Right cardiac atrium (tissue), 5 donors: Measurements from ENCODE around the gene INSYN2B. TPM values are rescaled to one million over a fixed set of nuclear protein-coding genes. Genes with fewer than 3 reads are reported as not detected.

Source experiments
- ATAC-seq, 2 donors: fragments of 200-7000 bp; cut with Tn5 transposase; one replicate each; pipeline versions ENCODE4 v1.8.0 to v1.9.1; 2020; ENCODE audit warnings: moderate library complexity in 2 of 2, mild to moderate bottlenecking in 1 of 2
- DNase-seq, 3 donors: peaks; one replicate each; pipeline ENCODE4 v3.0.0-alpha.2; 2020
- H3K27ac ChIP-seq: one replicate; pipeline ENCODE4 v1.5.1; 2013; ENCODE audit warnings: mild to moderate bottlenecking, low read length, control low read depth, moderate library complexity
- H3K27me3 ChIP-seq: one replicate; pipeline ENCODE4 v1.6.1; 2013; ENCODE audit not compliant: control insufficient read depth, insufficient read depth
- H3K4me1 ChIP-seq: one replicate; pipeline ENCODE4 v1.6.1; 2013; ENCODE audit warnings: low read length; ENCODE audit not compliant: control insufficient read depth, insufficient read depth
- H3K4me3 ChIP-seq: one replicate; pipeline ENCODE4 v1.5.1; 2013; ENCODE audit warnings: low read length, control low read depth
- H3K9me3 ChIP-seq: one replicate; pipeline ENCODE4 v1.6.1; 2013; ENCODE audit warnings: low read length; ENCODE audit not compliant: control insufficient read depth
- WGBS: extraction: QIAGEN DNeasy Blood & Tissue Kit; methylation state at CpG from one replicate; pipeline ENCODE4 v1.1.7; 2013; 5-methylcytosine and 5-hydroxymethylcytosine counted together
- intact Hi-C, 4 donors: fragments of 100-400 bp; cut with DNase I; formaldehyde crosslinking; loops; one replicate each; pipeline versions ENCODE4 v1.11.0 to v1.14.0; 2022 to 2023
- polyA plus RNA-seq: library from polyadenylated mRNA; stranded (reverse); fragments of 200-250 nt; gene quantifications from one replicate; pipeline ENCODE4 v1.2.3, GENCODE V29; 2013
- total RNA-seq, 4 donors: library from RNA; stranded (reverse); fragmentation: NEBNext Ultra II Directional; extraction: Animal tissue kit (Norgen Biotek cat#: 25700); gene quantifications; one replicate each; pipeline ENCODE4 v1.2.1, GENCODE V29; 2021
- donor health status: healthy with polysubstance abuse.
- donor health status: DM: no; HTN: yes; CAD: no.
- donor health status: DM: no; HTN: no; CAD: no.
- donor health status: DM: no; HTN: yes; CAD: no; lungs with severe emphysema.
- donor health status: DM: yes; HTN: yes; CAD: no.

The INSYN2B gene
- total and polyA plus RNA-seq, 5 donors: 0.14 to 1.4 (median 0.25) TPM

DNA sequence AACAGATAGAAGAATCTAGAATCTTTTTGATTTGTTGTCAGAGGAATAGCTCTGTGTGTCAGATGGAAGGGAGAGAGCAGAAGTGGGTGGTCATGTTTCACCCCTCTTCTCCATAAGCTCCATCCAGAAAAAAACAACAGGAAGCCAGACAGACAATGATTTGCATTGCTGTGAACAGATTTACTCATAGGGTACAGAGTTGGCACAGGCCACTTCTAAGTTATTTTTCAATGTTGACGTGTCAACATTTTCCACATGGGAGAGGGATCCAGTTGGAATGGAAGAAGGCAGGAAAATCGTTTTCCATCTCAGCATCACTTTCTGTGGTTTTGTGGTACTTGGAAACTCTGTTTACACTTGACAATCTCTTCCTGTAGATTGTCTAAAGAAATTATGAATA, 86.7 kb downstream of the INSYN2B start:
- no peak for ATAC-seq
- 42% methylated on average over 2 of the region's 2 CpGs for WGBS
- H3K9me3 ChIP-seq: no peaks in the 10 kb centered on the region

DNA sequence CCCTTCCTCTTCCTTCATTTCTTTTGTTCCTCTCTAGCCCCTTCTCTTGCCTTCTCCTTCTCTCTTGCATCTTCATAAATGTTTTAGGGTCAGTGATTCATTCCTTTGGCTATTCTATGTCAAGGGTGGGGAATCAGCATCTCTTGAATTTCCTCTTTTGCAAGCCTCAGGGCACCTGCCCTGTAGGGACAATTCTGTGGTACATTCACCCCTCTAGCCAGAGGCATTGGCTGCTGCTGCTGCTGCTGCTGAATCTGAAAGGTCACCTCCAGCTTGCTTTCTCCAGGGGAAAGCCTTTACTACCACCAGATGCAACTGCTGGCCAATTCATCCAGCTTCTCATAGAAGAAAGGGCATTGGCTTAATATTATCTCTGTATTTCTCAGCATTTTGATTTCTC, 87.3 kb downstream of the INSYN2B start:
- no peaks in the 10 kb centered on the region for H3K27me3 ChIP-seq
- H3K4me1 ChIP-seq: no peaks in the 10 kb centered on the region
- intact Hi-C loops: no loop called here
- ATAC-seq: no peak
- no peaks in the 10 kb centered on the region for H3K9me3 ChIP-seq
- no peak overlapping the region for H3K4me3 ChIP-seq
- DNase-seq: no peak
- H3K27ac ChIP-seq: no peak overlapping the region

More for the DNA sequence above, 86.7 kb downstream of the INSYN2B start:
- H3K4me3 ChIP-seq: no peak overlapping the region
- DNase-seq: no peak
- intact Hi-C loops: no loop called here
- no peak overlapping the region for H3K27ac ChIP-seq
- H3K27me3 ChIP-seq: no peaks in the 10 kb centered on the region
- no peaks in the 10 kb centered on the region for H3K4me1 ChIP-seq

DNA sequence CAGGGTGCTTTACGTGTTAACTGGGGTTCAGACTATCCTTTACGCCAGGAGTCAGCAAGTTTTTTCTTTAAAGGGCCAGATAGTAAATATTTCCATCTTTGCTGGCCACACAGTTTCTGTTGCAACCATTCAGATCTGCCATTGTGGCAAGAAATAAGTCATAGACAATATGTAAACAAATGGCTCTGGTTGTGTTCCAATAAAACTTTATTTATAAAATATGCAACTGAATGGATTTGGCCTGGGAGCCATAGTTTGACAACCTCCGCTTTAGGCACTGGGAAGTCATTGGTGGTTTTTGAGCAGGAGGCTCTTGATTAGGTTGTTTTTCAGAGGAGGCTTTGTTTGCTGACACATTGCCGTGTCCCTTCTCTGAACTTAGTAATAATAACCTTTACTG, 90.7 kb downstream of the INSYN2B start:
- no peaks in the 10 kb centered on the region for H3K27me3 ChIP-seq
- ATAC-seq: no peak
- no peak for DNase-seq
- H3K27ac ChIP-seq: no peak overlapping the region
- no peak overlapping the region for H3K4me3 ChIP-seq
- intact Hi-C loops: no loop called here
- no peaks in the 10 kb centered on the region for H3K4me1 ChIP-seq
- 83% methylated on average over 4 of the region's 4 CpGs for WGBS
- no peaks in the 10 kb centered on the region for H3K9me3 ChIP-seq

DNA sequence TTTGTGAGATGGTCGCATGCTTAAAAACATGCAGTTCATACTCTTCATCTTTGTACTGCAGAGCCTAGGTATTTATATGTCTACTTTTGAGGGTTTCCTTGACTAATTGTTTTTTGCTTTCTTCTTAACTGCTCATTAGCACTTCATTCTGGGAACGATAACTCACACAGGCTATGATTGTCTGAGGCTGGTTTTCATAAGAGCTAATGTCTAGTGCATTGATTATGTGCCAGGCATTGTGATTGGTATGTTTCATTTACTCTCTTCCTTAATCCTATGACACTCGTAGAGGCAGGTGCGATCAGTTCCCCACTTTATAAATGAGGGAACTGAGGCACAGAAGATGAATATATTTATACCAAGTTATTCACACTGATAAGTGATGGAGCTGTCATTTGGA, 93.6 kb downstream of the INSYN2B start:
- DNase-seq (no peak), ATAC-seq (no peak)
- H3K4me1 ChIP-seq: no peaks in the 10 kb centered on the region
- no peak overlapping the region for H3K4me3 ChIP-seq
- intact Hi-C loops: no loop called here
- H3K27me3 ChIP-seq: no peaks in the 10 kb centered on the region
- no peak overlapping the region for H3K27ac ChIP-seq
- no peaks in the 10 kb centered on the region for H3K9me3 ChIP-seq
- WGBS: 87% methylated on average over 4 of the region's 4 CpGs

DNA sequence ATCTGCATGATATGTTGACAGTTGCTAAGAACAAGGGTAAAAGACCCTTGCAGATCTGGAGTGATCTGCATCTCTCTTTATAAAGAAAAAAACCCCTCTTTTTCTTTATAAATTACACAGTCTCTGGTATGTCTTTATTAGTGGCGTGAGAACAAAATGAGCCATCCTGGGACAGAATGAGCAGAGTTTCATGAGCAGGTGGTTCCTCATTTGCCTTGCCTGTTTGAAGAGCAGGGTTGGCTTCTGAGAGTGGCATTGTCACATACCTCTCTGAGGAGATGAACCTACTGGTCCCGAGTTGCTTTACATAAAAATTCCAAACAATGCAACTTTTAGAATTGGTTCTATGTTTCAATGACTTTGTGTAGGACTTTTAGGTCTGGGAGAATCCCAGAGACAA, 94.3 kb downstream of the INSYN2B start:
- intact Hi-C loops: no loop called here
- H3K4me1 ChIP-seq: no peaks in the 10 kb centered on the region
- WGBS: 81% methylated on average over 2 of the region's 2 CpGs
- DNase-seq (no peak), ATAC-seq (no peak)
- H3K9me3 ChIP-seq: no peaks in the 10 kb centered on the region
- H3K4me3 ChIP-seq: no peak overlapping the region
- H3K27ac ChIP-seq: no peak overlapping the region
- H3K27me3 ChIP-seq: no peaks in the 10 kb centered on the region

DNA sequence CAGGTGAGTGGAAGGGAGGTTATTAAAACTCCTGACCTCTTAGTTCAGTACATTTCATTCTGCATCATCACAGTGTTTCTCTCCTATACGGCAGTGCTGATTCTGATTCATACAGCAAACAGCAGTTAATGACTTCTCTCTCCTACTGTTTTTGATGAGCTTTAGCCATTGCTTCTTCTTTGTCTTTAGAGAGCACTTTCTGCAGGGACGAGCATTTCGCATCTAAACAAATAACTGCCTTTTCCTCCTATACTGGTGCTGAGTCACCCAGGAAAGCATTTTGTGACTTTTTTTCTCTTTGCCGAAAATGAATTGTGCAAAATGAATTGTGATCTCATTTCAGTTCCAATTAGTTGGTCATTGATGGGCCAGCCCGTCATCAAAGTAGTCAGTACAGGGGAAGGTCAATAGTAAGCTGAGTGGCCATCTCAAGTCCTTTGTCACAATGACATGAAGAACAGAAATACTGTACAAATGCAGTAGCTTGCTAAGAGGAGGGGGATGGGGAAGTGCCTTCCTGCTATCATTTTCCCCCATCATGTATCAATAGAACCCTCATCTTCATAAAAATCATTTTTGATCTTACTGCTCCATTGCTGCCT, 98.5 kb downstream of the INSYN2B start:
- ATAC-seq (no peak), DNase-seq (no peak)
- Histone ChIP-seq H3K27ac (no peak overlapping the region), H3K4me3 (no peak overlapping the region), H3K4me1 (no peaks in the 10 kb centered on the region), H3K27me3 (no peaks in the 10 kb centered on the region), H3K9me3 (no peaks in the 10 kb centered on the region)
- 73% methylated on average over 5 of the region's 5 CpGs for WGBS
- intact Hi-C loops: no loop called here

DNA sequence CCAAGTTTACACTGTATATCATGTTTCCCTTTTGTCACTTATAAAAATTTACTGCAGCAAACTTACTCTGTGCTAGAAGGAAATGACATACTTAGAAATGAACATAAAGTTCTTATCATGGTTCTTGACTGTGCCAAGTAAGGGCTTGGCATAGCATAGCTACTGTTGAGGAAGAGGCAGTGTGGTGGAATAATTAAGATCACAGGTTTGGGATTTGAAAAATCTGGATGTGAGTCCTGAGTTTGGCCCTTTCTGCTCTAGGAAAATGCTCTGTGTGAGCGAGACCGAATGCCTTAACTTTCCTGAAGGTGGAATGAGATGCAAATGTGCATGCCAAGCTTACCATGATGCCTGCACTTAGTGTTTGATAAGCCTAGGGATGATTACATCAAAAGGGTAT, 99.5 kb downstream of the INSYN2B start:
- Histone ChIP-seq H3K4me3 (no peak overlapping the region), H3K9me3 (no peaks in the 10 kb centered on the region), H3K27me3 (no peaks in the 10 kb centered on the region), H3K27ac (no peak overlapping the region), H3K4me1 (no peaks in the 10 kb centered on the region)
- WGBS: 86% methylated on average over 2 of the region's 2 CpGs
- ATAC-seq (no peak), DNase-seq (no peak)
- intact Hi-C loops: no loop called here

DNA sequence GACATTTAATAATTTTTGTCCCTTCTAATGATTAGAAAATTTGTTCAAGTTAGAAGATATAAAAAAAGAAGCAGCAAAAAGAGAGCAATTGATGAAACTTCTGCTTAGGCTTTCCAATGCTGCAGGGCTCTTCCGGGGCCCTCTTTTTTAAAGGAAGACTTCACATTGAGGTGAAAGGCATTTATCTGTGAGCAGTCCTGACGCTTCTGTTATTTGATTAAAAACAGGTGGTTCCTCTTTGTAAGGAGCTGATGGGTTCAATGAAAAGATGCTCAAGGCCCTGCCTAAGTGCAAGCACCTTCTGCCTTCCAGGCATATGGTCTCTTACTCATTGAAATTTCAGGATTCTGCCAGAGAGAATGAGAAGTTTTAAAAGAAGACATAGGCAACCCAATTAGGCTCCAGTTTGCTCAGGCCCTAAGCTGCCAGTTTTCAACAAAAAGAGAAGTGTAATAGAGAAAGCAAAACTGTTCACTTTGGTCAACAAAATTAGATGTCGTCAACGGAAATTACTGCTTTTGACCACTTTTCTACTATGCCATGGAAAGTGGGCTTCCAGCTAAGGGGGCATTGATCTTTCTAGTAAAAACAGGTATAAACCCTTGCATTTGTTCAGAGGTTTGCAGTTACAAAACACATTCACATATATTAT, 100.2 kb downstream of the INSYN2B start:
- Histone ChIP-seq H3K27me3 (no peaks in the 10 kb centered on the region), H3K27ac (no peak overlapping the region), H3K4me3 (no peak overlapping the region), H3K4me1 (no peaks in the 10 kb centered on the region), H3K9me3 (no peaks in the 10 kb centered on the region)
- DNase-seq (no peak), ATAC-seq (no peak)
- intact Hi-C loops: no loop called here
- WGBS: 71% methylated on average over 4 of the region's 4 CpGs

DNA sequence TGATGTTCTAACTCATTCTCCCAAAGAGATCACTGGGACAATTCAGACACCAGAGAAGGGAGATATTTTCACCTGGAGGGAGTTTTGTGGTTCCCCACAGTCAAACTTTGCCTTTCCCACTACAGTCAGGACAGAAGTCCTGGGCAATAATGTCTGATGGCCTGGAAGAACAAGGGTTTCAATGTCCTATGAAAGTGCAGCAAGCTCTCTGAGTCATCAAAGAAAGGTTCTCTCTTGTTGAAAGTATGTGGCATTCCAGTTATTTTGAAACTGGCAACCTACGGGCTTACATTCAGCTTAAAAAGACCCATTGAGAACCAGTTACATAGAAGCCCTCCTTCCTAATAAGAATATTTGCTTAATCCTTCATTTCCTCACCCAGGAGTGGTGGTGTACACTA, 103.9 kb downstream of the INSYN2B start:
- no peak overlapping the region for H3K27ac ChIP-seq
- no peak for ATAC-seq
- H3K4me3 ChIP-seq: no peak overlapping the region
- no peaks in the 10 kb centered on the region for H3K27me3 ChIP-seq
- 76% methylated on average over 1 of the region's 1 CpG for WGBS
- intact Hi-C loops: no loop called here
- no peak for DNase-seq
- peaks cover 5% of the 10 kb centered on the region for H3K4me1 ChIP-seq
- no peaks in the 10 kb centered on the region for H3K9me3 ChIP-seq

DNA sequence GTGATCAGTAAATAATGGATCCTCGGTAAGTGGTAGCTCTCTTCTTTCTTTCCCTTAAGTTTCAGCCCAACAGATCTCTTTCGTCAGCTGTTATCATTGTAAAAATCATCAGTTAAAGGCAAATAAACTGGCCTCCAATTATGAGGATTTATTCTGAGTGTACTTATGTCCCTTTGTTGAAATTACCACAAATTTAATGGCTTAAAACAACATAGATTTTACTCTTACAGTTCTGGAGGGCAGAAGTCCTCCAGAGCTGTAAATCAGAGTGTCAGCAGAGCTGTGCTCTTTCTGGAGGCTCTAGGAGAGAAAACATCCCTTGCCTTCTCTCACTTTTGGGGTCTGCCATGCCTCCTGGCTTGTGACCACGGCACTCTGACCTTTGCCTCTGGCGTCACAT, 104.6 kb downstream of the INSYN2B start:
- WGBS: 68% methylated on average over 4 of the region's 4 CpGs
- DNase-seq (no peak), ATAC-seq (no peak)
- Histone ChIP-seq H3K4me3 (no peak overlapping the region), H3K27ac (no peak overlapping the region), H3K9me3 (no peaks in the 10 kb centered on the region), H3K27me3 (no peaks in the 10 kb centered on the region), H3K4me1 (peaks cover 5% of the 10 kb centered on the region)
- intact Hi-C loops: no loop called here

DNA sequence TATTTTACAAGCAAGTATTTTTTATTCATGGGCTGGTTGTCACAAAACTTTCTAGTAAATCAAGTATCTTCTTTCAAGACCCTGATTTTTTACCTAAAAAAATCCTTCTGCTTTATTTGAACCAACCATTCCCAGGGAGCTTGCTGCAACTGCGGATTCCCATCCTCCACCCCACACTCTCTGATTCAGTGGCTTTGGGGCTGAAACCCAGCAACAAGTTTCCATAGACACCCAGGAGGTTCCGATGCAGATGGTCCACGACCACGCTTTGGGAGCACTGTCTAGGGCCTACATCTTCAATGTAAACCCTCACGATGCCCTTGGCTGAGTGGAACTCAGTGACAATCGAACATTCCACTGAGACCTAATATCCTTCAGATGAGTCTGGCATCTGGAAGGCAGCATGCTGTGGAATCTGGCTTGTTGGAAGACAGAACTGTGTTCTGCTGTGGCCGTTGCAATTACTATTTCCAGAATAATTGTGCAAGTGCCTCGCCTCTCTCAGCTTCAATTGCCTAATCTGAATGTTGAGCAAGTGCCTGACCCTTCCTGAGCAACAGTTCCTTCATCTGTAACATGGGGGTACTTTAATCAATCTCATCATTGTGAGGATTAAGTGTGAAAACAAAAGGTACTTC, 105.1 kb downstream of the INSYN2B start:
- H3K4me3 ChIP-seq: no peak overlapping the region
- intact Hi-C loops: no loop called here
- H3K4me1 ChIP-seq: peaks cover 5% of the 10 kb centered on the region
- no peaks in the 10 kb centered on the region for H3K27me3 ChIP-seq
- no peaks in the 10 kb centered on the region for H3K9me3 ChIP-seq
- WGBS: 67% methylated on average over 8 of the region's 8 CpGs
- DNase-seq: peak in 2 of 3 donors; percentile 18 to 61
- ATAC-seq: peak; percentile 75 to 77
- peak overlapping the region; percentile 50 for H3K27ac ChIP-seq
